H1 (cell line): Measurements from ENCODE around the gene STOML2. TPM values are rescaled to one million over a fixed set of nuclear protein-coding genes. Genes with fewer than 3 reads are reported as not detected.

Source experiments
- CTCF ChIA-PET: fragments of 300-600 bp; sonication (Branson Sonifier 250); formaldehyde crosslinking; loops from one replicate; lab custom pipeline; 2021; ENCODE audit not compliant: partially characterized antibody; lab: Charles Lee
- POLR2A ChIA-PET: fragments of 300-600 bp; sonication (Branson Sonifier 250); formaldehyde crosslinking; loops from one replicate; lab custom pipeline; 2021; ENCODE audit warnings: inconsistent platforms; ENCODE audit not compliant: partially characterized antibody; lab: Charles Lee
- DNase-seq, 2 experiments: peaks; one replicate each; pipeline versions ENCODE4 v3.0.0 to v3.0.0-alpha.2; 2010 to 2022; ENCODE audit warnings: low spot score in 2 of 2, low read depth in 1 of 2, mixed read lengths in 1 of 2
- FAIRE-seq: peaks from 2 replicates; lab custom pipeline; 2011; peaks lifted over from hg19 to GRCh38; lab: Jason Lieb, UNC
- H2AFZ ChIP-seq: 2 replicates; pipeline ENCODE4 v1.8.1; 2012; ENCODE audit warnings: low read length, inconsistent platforms
- H2AK5ac ChIP-seq: 2 replicates; pipeline ENCODE4 v1.6.1; 2013; ENCODE audit warnings: low read depth, low read length
- H2BK120ac ChIP-seq: replicated peaks from 2 replicates; pipeline ENCODE3; 2013; ENCODE audit warnings: low read depth, low read length, inconsistent platforms
- H2BK12ac ChIP-seq: 2 replicates; pipeline ENCODE4 v1.6.1; 2013; ENCODE audit warnings: low read depth, low read length
- H2BK15ac ChIP-seq: 2 replicates; pipeline ENCODE4 v1.6.1; 2013; ENCODE audit warnings: low read length
- H2BK20ac ChIP-seq: 2 replicates; pipeline ENCODE4 v1.6.1; 2013; ENCODE audit warnings: low read length
- H2BK5ac ChIP-seq: 2 replicates; pipeline ENCODE4 v1.6.1; 2013; ENCODE audit warnings: low read depth, low read length
- H3K14ac ChIP-seq: 2 replicates; pipeline ENCODE4 v1.6.1; 2013; ENCODE audit warnings: inconsistent platforms; ENCODE audit not compliant: insufficient read length
- H3K18ac ChIP-seq: 2 replicates; pipeline ENCODE4 v1.6.1; 2013; ENCODE audit warnings: low read length; ENCODE audit errors: extremely low read depth
- H3K23ac ChIP-seq: 2 replicates; pipeline ENCODE4 v1.6.1; 2013; ENCODE audit warnings: inconsistent platforms; ENCODE audit not compliant: insufficient read length
- H3K23me2 ChIP-seq: 2 replicates; pipeline ENCODE4 v1.6.1; 2013; ENCODE audit warnings: low read depth, low read length
- H3K27ac ChIP-seq: 2 replicates; pipeline ENCODE4 v1.6.1; 2011; ENCODE audit warnings: low read depth, low read length, inconsistent platforms
- H3K27me3 ChIP-seq, 4 experiments: replicated peaks in 1 of 4; 1 replicate in 1 of 4; 2 replicates in 3 of 4; pipeline versions ENCODE4 v1.6.1 to v1.8.1; 2011 to 2013; ENCODE audit warnings: low read length in 3 of 4, mild to moderate bottlenecking in 3 of 4, inconsistent platforms in 2 of 4, mixed read lengths in 2 of 4, moderate library complexity in 1 of 4; ENCODE audit not compliant: control insufficient read depth in 3 of 4, insufficient read depth in 3 of 4; ENCODE audit errors: extremely low read depth in 1 of 4
- H3K36me3 ChIP-seq, 4 experiments: 2 replicates each; pipeline versions ENCODE4 v1.6.1 to v1.8.1; 2011 to 2013; ENCODE audit warnings: mild to moderate bottlenecking in 4 of 4, low read length in 3 of 4, moderate library complexity in 2 of 4, control low read depth in 1 of 4, inconsistent platforms in 1 of 4; ENCODE audit not compliant: insufficient read depth in 4 of 4, control insufficient read depth in 2 of 4
- H3K4ac ChIP-seq: replicated peaks from 2 replicates; pipeline ENCODE3; 2013; ENCODE audit warnings: low read length, low read depth, mixed read lengths, inconsistent platforms; ENCODE audit not compliant: insufficient read length
- H3K4me1 ChIP-seq, 4 experiments: replicated peaks in 1 of 4; 1 replicate in 1 of 4; 2 replicates in 3 of 4; pipeline versions ENCODE4 v1.6.1 to v1.8.1; 2011 to 2013; ENCODE audit warnings: low read length in 3 of 4, inconsistent platforms in 2 of 4, mixed read lengths in 1 of 4; ENCODE audit not compliant: insufficient read depth in 4 of 4, control insufficient read depth in 3 of 4
- H3K4me2 ChIP-seq, 2 experiments: 2 replicates each; pipeline versions ENCODE4 v1.6.1 to v1.8.1; 2011 to 2013; ENCODE audit warnings: low read depth in 2 of 2, low read length in 2 of 2, control low read depth in 1 of 2, inconsistent platforms in 1 of 2, mild to moderate bottlenecking in 1 of 2; ENCODE audit not compliant: insufficient read depth in 1 of 2
- H3K4me3 ChIP-seq, 4 experiments: fragments of 200-600, 300-600 bp in 1 of 4; sonication (generic), shearing (Covaris generic), sonication (Bioruptor Twin) in 1 of 4; 2 replicates each; pipeline versions ENCODE4 v1.5.1 to v1.8.1; 2011 to 2016; ENCODE audit warnings: low read length in 4 of 4, low read depth in 3 of 4, control low read depth in 2 of 4, inconsistent platforms in 2 of 4, mild to moderate bottlenecking in 2 of 4, mixed read lengths in 1 of 4, moderate library complexity in 1 of 4; ENCODE audit not compliant: insufficient read depth in 2 of 4; ENCODE audit errors: extremely low read depth in 1 of 4
- H3K56ac ChIP-seq: replicated peaks from 2 replicates; pipeline ENCODE3; 2013; ENCODE audit warnings: low read depth, mild to moderate bottlenecking, mixed read lengths, low read length, inconsistent platforms; ENCODE audit not compliant: insufficient read length
- H3K79me1 ChIP-seq: 2 replicates; pipeline ENCODE4 v1.6.1; 2013; ENCODE audit warnings: low read depth, low read length, control low read depth
- H3K79me2 ChIP-seq, 2 experiments: 2 replicates each; pipeline versions ENCODE4 v1.6.1 to v1.8.1; 2012 to 2013; ENCODE audit warnings: low read length in 2 of 2, mild to moderate bottlenecking in 2 of 2, inconsistent platforms in 1 of 2; ENCODE audit not compliant: insufficient read depth in 2 of 2, control insufficient read depth in 1 of 2
- H3K9ac ChIP-seq, 4 experiments: replicated peaks in 1 of 4; 1 replicate in 1 of 4; 2 replicates in 3 of 4; pipeline versions ENCODE4 v1.6.1 to v1.8.1; 2011 to 2013; ENCODE audit warnings: low read depth in 3 of 4, low read length in 3 of 4, control low read depth in 2 of 4, mild to moderate bottlenecking in 2 of 4, moderate library complexity in 2 of 4, inconsistent platforms in 1 of 4; ENCODE audit errors: extremely low read depth in 1 of 4
- H3K9me3 ChIP-seq, 2 experiments: 2 replicates each; pipeline versions ENCODE4 v1.6.1 to v1.8.1; 2012 to 2013; ENCODE audit warnings: mild to moderate bottlenecking in 2 of 2, moderate library complexity in 2 of 2, control low read depth in 1 of 2, inconsistent platforms in 1 of 2, low read depth in 1 of 2, low read length in 1 of 2, mixed read lengths in 1 of 2; ENCODE audit not compliant: insufficient read depth in 2 of 2
- H4K20me1 ChIP-seq, 2 experiments: replicated peaks in 1 of 2; 2 replicates each; pipeline versions ENCODE3 to v1.8.1; 2011 to 2013; ENCODE audit warnings: inconsistent platforms in 2 of 2, low read length in 2 of 2, mild to moderate bottlenecking in 1 of 2; ENCODE audit not compliant: insufficient read depth in 2 of 2, control insufficient read depth in 1 of 2
- H4K5ac ChIP-seq: 2 replicates; pipeline ENCODE4 v1.6.1; 2013; ENCODE audit warnings: low read length, low read depth, mixed read lengths, inconsistent platforms; ENCODE audit not compliant: insufficient read length
- H4K8ac ChIP-seq: 2 replicates; pipeline ENCODE4 v1.8.0; 2013; ENCODE audit warnings: mild to moderate bottlenecking, moderate library complexity, low read length, inconsistent platforms; ENCODE audit not compliant: insufficient read depth; ENCODE audit errors: extremely low read depth
- H4K91ac ChIP-seq: replicated peaks from 2 replicates; pipeline ENCODE3; 2013; ENCODE audit warnings: low read length, mixed read lengths, inconsistent platforms; ENCODE audit not compliant: insufficient read length
- BACH1 ChIP-seq: IDR thresholded peaks from 2 replicates; pipeline ENCODE4 v1.6.1; 2012; ENCODE audit warnings: low read length, improper control_type of control experiment
- CBX8 ChIP-seq: fragments of 300-800, 300-1000 bp; sonication (generic); IDR thresholded peaks from 2 replicates; pipeline ENCODE4 v1.7.1; 2016; ENCODE audit warnings: low read depth, low read length, borderline replicate concordance
- CEBPB ChIP-seq: IDR thresholded peaks from 2 replicates; pipeline ENCODE4 v1.6.1; 2012; ENCODE audit warnings: low read depth, low read length
- POU5F1 ChIP-seq: IDR thresholded peaks from 2 replicates; pipeline ENCODE4 v1.6.1; 2011; ENCODE audit warnings: low read depth, mild to moderate bottlenecking, low read length, moderate library complexity
- TAF1 ChIP-seq: IDR thresholded peaks from 2 replicates; pipeline ENCODE4 v1.6.1; 2011; ENCODE audit warnings: mild to moderate bottlenecking, low read depth, low read length
- ZNF274 ChIP-seq: IDR thresholded peaks from 2 replicates; pipeline ENCODE4 v1.7.0; 2012; ENCODE audit warnings: low read length, borderline replicate concordance; ENCODE audit errors: extremely low read depth
- WGBS, 2 experiments: shearing (Covaris generic) in 1 of 2; methylation state at CpG; one replicate each; pipeline versions ENCODE4 v1.1.6 to v1.1.7; 2013 to 2015; ENCODE audit warnings: low lambda C conversion rate in 2 of 2, mixed read lengths in 2 of 2, inconsistent platforms in 1 of 2, low coverage in 1 of 2, missing lambda C conversion rate in 1 of 2; ENCODE audit not compliant: insufficient replicate concordance in 2 of 2, insufficient coverage in 1 of 2, insufficient read length in 1 of 2; ENCODE audit errors: extremely low coverage in 1 of 2, missing lambda C conversion rate in 1 of 2; 5-methylcytosine and 5-hydroxymethylcytosine counted together
- long read RNA-seq, 2 experiments: library from RNA in 1 of 2; library from capped mRNA in 1 of 2; stranded (forward); transcript quantifications; one replicate each; pipeline ENCODE4 v2.0.0, GENCODE V29; 2021; ENCODE audit warnings: inconsistent platforms in 1 of 2
- polyA minus RNA-seq, 3 experiments: library from RNA; depleted of rRNA, polyadenylated mRNA; stranded (reverse); fragments of >200 nt; gene quantifications; 1 replicate in 2 of 3; 2 replicates in 1 of 3; pipeline ENCODE4 v1.2.3, GENCODE V29; 2011
- polyA plus RNA-seq, 7 experiments: library from polyadenylated mRNA; depleted of rRNA in 3 of 7; stranded (reverse) in 5 of 7; unstranded in 2 of 7; fragments of >200 nt in 5 of 7; fragments of 200-250 nt in 2 of 7; gene quantifications; 1 replicate in 5 of 7; 2 replicates in 1 of 7; 4 replicates in 1 of 7; pipeline versions ENCODE4 v1.2.1 to v1.2.3, GENCODE V29; 2011 to 2013; ENCODE audit warnings: missing spikeins in 2 of 7, mixed read lengths in 2 of 7
- total RNA-seq: library from RNA; stranded (reverse); fragmentation: NEBNext Ultra II Directional; extraction: Animal tissue kit (Norgen Biotek cat#: 25700); gene quantifications from 2 replicates; pipeline ENCODE4 v1.2.1, GENCODE V29; 2021
- TF ChIP-seq, protein P1 (sequence below): IDR thresholded peaks from 2 replicates; pipeline ENCODE4 v1.6.1; 2011; ENCODE audit warnings: low read depth, mild to moderate bottlenecking, low read length; ENCODE audit not compliant: insufficient read depth

The STOML2 gene
- 203 and 208 TPM in 2 replicates for total RNA-seq
- 256 and 269 TPM in 2 replicates for polyA plus RNA-seq (2011; rRNA removed)
- 254 TPM for polyA plus RNA-seq (2011; cell fraction: cytosol; rRNA removed)
- 316 TPM for polyA plus RNA-seq (2011; cell fraction: nucleus; rRNA removed)
- polyA plus RNA-seq (2012, experiment 1 of 2): 188 to 219 TPM (median 214 TPM) in 4 replicates
- 232 TPM for polyA plus RNA-seq (2012, experiment 2 of 2)
- polyA plus RNA-seq (2013, experiment 1 of 2): 147 TPM
- 151 TPM for polyA plus RNA-seq (2013, experiment 2 of 2)
- 168 and 177 TPM in 2 replicates for polyA minus RNA-seq (2011; rRNA and poly(A)+ RNA removed)
- 55.6 TPM for polyA minus RNA-seq (2011; cell fraction: cytosol; rRNA and poly(A)+ RNA removed)
- 74.0 TPM for polyA minus RNA-seq (2011; cell fraction: nucleus; rRNA and poly(A)+ RNA removed)
- long read RNA-seq, experiment 1, transcript STOML2-201 (10 exons, 1,278 nt): major isoform, 26 of 89 reads
- long read RNA-seq, experiment 1, partial matches to known transcripts: 57 of 89 reads
- long read RNA-seq, experiment 1, other reads (novel, unspliced or antisense): 5 of 89 reads
- long read RNA-seq, experiment 2, transcript STOML2-205 (9 exons, 1,293 nt): minor isoform, 15 of 512 reads
- long read RNA-seq, experiment 2, transcript STOML2-201 (10 exons, 1,278 nt): major isoform, 443 of 512 reads
- long read RNA-seq, experiment 2, partial matches to known transcripts: 34 of 512 reads
- long read RNA-seq, experiment 2, other reads (novel, unspliced or antisense): 20 of 512 reads

DNA sequence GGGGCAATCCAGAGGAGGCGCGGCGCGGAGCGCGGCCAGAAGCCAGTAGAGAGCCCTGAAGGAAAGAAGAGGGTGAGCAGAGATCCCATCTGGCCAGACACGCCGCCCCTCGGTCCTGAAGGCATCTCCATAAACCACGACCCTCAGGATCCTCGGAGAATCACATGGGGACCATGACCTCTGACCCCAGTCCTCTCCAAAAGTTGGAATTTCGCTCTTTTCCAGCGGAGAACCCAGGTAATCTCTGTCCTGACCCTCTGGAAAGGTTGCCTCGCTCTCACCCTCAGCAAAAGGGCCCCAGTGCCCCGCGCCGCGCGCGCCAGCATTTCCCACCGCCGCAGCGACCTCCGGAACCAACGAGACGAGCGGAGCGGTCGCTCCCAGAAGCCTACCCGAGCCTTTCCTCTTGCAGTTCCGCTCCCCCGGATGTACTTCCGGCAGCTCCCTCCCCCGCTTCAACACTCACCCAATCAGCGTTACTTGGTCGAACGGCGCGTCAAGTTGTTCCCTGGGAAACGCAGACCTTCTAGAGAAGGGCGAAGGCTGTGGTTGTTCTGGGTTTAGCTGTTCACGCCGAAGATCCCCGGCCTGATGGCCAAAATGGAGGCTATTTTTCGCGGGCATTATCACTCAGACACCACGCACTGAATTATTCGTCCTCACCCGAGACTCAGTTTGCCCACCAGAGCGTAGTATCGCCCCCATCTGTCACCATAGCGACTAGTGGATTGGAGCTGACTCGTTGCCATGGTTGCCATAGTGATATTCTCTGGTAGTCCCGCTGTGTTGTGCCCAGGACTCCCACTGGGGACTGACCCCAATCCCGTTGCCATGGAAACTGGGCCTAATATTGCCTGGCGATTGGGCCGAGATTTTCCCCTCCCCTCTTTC lies at the start of gene STOML2:
Gene STOML2, minus strand, starts transcription at position 363 of the 891 bp plus-strand sequence. Its CDS starts 37 bp downstream, at position 326.
- Histone ChIP-seq H3K4me2 (peak within 1 kb of the TSS; percentile 75 to 100), H2AFZ (peak within 1 kb of the TSS; percentile 90), H3K23me2 (peaks cover 10% of the 10 kb centered on the region)
- TF ChIP-seq CEBPB: no peak
- no peak for TF ChIP-seq ZNF274
- no peak for TF ChIP-seq BACH1
- peak; percentile 93 for TF ChIP-seq TAF1
- TF ChIP-seq, protein P1, sequence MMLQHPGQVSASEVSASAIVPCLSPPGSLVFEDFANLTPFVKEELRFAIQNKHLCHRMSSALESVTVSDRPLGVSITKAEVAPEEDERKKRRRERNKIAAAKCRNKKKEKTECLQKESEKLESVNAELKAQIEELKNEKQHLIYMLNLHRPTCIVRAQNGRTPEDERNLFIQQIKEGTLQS: no peak
- TF ChIP-seq POU5F1: no peak
- TF ChIP-seq CBX8: no peak

More for the DNA sequence above, at the start of gene STOML2:
- peak; percentile 89 to 91 for DNase-seq
- Histone ChIP-seq H4K91ac (no peak within 1 kb of the TSS), H2BK20ac (no peak within 1 kb of the TSS), H2BK12ac (peak within 1 kb of the TSS; percentile 35; the same call in 1 of the 2 replicates), H3K9ac (peak within 1 kb of the TSS; percentile 85 to 94 (median 90)), H2AK5ac (peak within 1 kb of the TSS; percentile 82), H3K23ac (no peak within 1 kb of the TSS), H2BK120ac (no peak within 1 kb of the TSS), H3K79me2 (peaks cover 0 to 16% of the 10 kb centered on the region in 2 experiments; a peak in 2 of 4 replicates), H2BK5ac (peak within 1 kb of the TSS; percentile 96), H3K36me3 (peaks cover 9 to 24% (median 18%) of the 10 kb centered on the region in 4 experiments), H3K14ac (no peak within 1 kb of the TSS), H4K8ac (peak within 1 kb of the TSS; percentile 94), H2BK15ac (no peak within 1 kb of the TSS), H3K18ac (peak within 1 kb of the TSS; percentile 85; the same call in 1 of the 2 replicates), H3K27ac (peak within 1 kb of the TSS; percentile 96), H4K5ac (peak within 1 kb of the TSS; percentile 8), H3K4me3 (peak within 1 kb of the TSS; percentile 71 to 99 (median 98)), H3K9me3 (no peaks in the 10 kb centered on the region), H3K79me1 (peaks cover 7% of the 10 kb centered on the region), H3K56ac (peak within 1 kb of the TSS; percentile 4), H3K27me3 (no peaks in the 10 kb centered on the region), H3K4me1 (peaks cover 0 to 17% (median 6%) of the 10 kb centered on the region in 4 experiments; a peak in 5 of 7 replicates), H4K20me1 (peaks cover 0 to 3% of the 10 kb centered on the region in 2 experiments), H3K4ac (no peak within 1 kb of the TSS)
- WGBS, 2 experiments: 1% methylated on average over 56 of the region's 57 CpGs; no CpG with 5 or more reads in 1 of the 2 experiments
- CTCF ChIA-PET: interaction anchor here (0.6 to 1.7 kb wide), 11 partner anchors 9 to 204 kb away, joined by 3 to 7 read pairs (median 4); partner anchors contain the start of genes ATOSB and DNAJB5
- POLR2A ChIA-PET: interaction anchor here (0.7 to 17.4 kb wide), 25 partner anchors 8 to 624 kb away, joined by 3 to 440 read pairs (median 4); partner anchors contain the start of genes ATOSB, CCDC107, DNAJB5 and FANCG
- peak; percentile 91 for FAIRE-seq
